ENCODE data around the gene SNX9. TPM values are rescaled to one million over a fixed set of nuclear protein-coding genes. Genes with fewer than 3 reads are reported as not detected.
"Not testable (repeated sequence)": the region's sequence is repeated elsewhere in the genome, so short reads cannot be mapped to it uniquely, and the experiment has no call there.

The SNX9 gene
- total RNA-seq, 1 donor from 2014 or later, result 34.4 TPM

DNA sequence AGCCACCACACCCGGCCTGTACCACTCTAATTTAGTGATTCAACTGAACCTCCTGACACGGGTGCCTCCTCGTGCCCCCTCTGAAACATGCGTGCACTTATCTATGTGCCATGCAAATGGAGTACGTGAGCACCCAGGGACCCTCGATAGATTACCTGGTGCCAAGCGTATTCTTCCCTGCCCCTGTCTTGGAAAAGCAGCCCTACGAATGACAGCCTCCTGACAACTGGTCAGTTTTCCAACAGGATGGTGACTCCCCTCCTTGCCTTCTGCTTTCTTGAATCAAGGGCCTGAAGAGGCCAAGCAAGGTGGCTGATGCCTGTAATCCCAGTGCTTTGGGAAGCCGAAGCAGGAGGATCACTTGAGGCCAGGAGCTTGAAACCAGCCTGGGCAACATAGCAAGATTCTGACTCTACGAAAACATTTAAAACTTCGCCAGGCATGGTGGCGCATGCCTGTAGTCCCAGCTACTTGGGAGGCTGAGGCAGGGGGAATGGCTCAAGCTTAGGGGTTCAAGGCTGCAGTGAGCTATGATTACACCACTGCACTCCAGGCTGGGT is 133.2 kb downstream of the SNX9 start:
- no peak for ATAC-seq (ENCODE audit: poor library complexity)
- no peak for DNase-seq
- intact Hi-C loops (cut with DNase I), result no loop called here

GRCh38 chr6:157959451-157960227 is 136.6 kb downstream of the SNX9 start:
- ATAC-seq (ENCODE audit: poor library complexity) (no peak), DNase-seq (no peak)
- intact Hi-C loops (cut with DNase I), result no loop called here

GRCh38 chr6:157961153-157961831 is 138.2 kb downstream of the SNX9 start:
- no peak for ATAC-seq (ENCODE audit: poor library complexity)
- no peak for DNase-seq
- intact Hi-C loops (cut with DNase I), result no loop called here

DNA sequence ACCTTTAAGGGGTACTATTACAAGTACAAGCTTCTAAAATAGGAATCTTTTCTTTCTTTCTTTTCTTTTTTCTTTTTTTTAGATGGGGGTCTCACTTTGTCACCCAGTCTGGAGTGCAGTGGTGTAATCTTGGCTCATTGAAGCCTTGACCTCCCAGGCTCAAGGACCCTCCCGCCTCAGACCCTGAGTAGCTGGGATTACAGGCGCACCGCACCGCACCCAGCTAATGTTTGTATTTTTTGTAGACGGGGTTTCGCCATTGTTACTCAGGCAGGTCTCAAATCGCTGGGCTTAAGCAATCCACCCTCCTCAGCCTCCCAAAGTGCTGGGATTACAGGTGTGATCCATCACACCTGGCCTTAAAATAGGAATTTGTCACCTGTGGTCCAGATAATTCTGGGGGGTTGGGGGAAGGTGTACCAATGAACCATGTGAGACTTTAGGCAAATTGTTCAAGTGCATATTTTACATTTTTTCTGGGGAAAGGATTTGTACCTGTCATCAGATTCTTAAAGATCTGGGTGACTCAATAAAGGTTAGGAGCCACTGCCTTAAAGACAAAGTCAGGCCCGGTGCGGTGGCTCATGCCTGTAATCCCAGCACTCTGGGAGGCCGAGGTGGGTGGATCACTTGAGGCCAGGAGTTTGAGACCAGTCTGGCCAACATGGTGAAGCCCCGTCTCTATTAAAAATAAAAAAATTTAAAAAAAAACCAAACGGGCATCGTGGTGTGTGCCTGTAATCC is 139.0 kb downstream of the SNX9 start:
- intact Hi-C loops (cut with DNase I), result no loop called here
- ATAC-seq (ENCODE audit: poor library complexity) (no peak), DNase-seq (no peak)

- DNase-seq (no peak), ATAC-seq (ENCODE audit: poor library complexity) (no peak)
- intact Hi-C loops (cut with DNase I), result no loop called here
These were observed 139.7 kb downstream of the SNX9 start for GRCh38 chr6:157962601-157963302.

DNA sequence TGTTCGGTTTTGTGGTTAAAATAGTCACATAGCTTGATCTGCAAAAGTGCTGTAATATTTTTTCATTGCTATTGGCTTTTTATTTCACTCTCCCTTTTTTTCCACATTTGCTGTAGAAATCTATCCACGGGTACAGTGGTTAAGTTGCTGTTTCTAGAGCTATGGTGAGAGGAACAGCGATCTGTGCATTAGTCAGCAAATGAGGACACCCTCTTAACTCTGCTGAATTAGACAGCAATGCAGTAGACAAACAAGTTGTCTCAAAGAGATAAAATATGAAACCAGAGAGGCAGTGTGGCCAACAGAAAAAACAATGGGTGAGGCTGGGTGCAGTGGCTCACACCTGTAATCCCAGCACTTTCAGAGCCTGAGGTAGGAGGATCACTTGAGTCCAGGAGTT is 141.1 kb downstream of the SNX9 start:
- intact Hi-C loops (cut with DNase I), result no loop called here
- DNase-seq (no peak), ATAC-seq (ENCODE audit: poor library complexity) (no peak)

DNA sequence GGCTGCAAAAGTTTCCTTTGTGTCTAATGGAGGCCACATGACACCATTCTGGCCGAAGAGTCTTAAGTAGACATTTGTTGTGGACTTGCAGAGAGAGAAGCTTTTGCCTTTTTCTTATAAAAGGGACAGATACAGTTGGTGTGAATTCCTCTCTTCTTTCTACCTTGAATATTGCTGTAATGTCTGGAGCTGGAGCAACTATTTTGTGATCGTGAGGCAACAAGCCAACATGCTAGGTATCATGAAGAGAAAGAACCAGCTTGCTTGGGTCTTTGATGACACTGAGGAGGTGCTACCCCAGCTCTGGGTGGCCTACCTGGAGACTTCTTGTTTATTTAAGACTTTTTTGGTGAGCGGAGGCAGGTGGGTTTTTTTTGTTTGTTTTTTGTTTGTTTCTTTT is 142.3 kb downstream of the SNX9 start:
- ATAC-seq (ENCODE audit: poor library complexity), result no peak
- intact Hi-C loops (cut with DNase I), result no loop called here

GRCh38 chr6:157966589-157966977 is 143.5 kb downstream of the SNX9 start:
- ATAC-seq (ENCODE audit: poor library complexity), result no peak
- DNase-seq, result no peak
- intact Hi-C loops (cut with DNase I), result no loop called here

More for the DNA sequence above, 142.3 kb downstream of the SNX9 start:
- no peak for DNase-seq

GRCh38 chr6:157967020-157967419 is 144.0 kb downstream of the SNX9 start:
- DNase-seq, result no peak
- intact Hi-C loops (cut with DNase I), result no loop called here
- ATAC-seq (ENCODE audit: poor library complexity), result no peak

DNA sequence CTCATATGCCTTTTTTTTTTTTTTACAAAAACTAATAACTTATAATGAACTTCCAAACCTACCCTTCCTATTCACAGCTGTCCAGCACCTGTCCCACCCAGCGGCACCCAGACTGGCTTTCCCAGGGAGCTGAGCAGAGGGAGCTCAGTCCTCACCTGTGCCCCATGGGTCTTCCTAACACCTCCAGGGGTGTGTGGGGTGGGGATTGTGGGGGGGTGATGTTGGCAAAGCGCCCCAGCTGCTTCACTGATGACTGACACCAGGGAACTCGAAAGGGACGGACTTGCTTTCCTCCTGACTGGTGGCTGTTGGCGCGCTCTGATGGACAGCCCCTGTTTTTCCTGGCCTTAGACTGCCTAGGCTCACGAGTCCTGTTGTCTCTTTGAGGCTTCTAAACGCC is 144.4 kb downstream of the SNX9 start:
- DNase-seq (no peak), ATAC-seq (ENCODE audit: poor library complexity) (no peak)
- intact Hi-C loops (cut with DNase I), result no loop called here

- intact Hi-C loops (cut with DNase I); DNase-seq; ATAC-seq (ENCODE audit: poor library complexity): not testable (repeated sequence)
These were observed 149.1 kb downstream of the SNX9 start for GRCh38 chr6:157972177-157972576.

GRCh38 chr6:157974341-157974894 is 151.4 kb downstream of the SNX9 start:
- intact Hi-C loops (cut with DNase I), result no loop called here
- DNase-seq, result no peak
- no peak for ATAC-seq (ENCODE audit: poor library complexity)

- DNase-seq, result no peak
- intact Hi-C loops (cut with DNase I), result no loop called here
These were observed 151.9 kb downstream of the SNX9 start for GRCh38 chr6:157974967-157975366.

GRCh38 chr6:157975456-157975855 is 152.4 kb downstream of the SNX9 start:
- ATAC-seq (ENCODE audit: poor library complexity) (no peak), DNase-seq (no peak)
- intact Hi-C loops (cut with DNase I), result no loop called here

More at GRCh38 chr6:157974967-157975366, 151.9 kb downstream of the SNX9 start:
- no peak for ATAC-seq (ENCODE audit: poor library complexity)

DNA sequence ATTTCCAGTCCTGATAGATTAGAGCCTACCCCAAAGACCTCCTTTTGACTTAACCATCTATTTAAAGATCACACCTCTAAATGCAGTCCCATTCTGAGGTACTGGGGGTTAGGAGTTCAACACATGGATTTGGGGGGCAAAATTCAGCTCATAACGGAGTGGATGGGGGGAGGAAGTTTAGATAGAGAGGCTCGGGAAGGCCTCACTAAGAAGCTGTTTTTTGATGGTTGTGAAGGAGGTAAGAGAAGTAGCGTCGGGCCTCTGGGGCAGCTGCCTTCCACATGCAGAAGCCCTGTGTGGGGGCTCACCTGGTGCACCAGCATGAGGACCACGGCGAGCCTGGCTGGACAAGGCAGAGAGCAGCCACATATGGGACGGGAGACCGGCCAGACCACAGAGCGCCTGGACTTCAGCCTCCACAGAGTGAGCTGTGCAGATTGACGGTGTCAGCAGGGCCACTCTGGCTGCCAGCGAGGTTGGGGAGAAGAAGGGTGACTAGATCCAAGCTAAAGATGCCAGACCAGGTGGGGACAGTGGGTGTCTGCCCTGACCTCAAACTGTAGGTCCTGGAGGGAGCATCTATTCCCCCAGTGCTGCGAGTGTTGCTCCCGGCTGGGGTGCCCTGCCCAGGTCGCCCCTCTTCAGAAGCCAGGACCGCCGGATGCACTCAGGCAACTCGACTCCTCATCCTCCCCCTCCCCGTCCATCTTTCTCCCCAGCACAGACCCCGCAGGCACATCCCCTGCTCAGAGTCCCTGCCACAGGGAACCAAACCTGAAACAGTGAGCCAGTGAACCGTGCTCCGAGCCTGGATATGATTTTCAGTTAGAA is 153.5 kb downstream of the SNX9 start:
- intact Hi-C loops (cut with DNase I), result no loop called here
- no peak for ATAC-seq (ENCODE audit: poor library complexity)
- no peak for DNase-seq

DNA sequence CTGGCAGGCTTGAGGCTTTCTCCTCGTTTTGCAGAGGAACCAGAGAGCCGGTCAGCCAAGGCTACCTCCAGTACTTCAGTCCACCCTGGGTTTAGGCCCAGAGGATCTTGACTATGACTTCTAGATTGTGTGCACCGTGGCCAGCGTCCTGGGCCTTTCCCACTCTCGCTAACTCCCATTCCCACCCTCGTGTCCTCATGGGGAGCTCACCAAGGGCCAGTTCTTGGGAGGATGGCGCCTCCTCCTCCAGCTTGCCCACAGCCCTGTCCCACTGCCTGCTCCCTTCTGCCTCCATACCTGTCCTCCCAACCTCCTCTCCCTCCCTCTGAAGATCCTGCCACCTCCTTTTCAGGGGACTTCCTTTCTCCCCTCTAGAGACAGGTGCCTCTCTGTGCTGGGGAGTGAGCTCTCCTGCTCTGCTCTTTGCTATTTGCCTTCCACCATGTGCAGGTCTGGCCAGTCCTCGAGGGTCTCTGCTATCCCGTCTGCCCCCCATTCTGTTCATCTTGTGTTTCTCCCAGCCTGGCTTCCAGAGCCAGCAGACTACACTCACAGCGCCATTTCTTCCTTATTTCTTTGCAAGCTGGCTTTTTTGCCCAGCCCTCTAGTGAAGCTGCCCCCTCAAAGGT is 154.2 kb downstream of the SNX9 start:
- DNase-seq (no peak), ATAC-seq (ENCODE audit: poor library complexity) (no peak)
- intact Hi-C loops (cut with DNase I), result no loop called here
